GM06990 (cell line): ENCODE data around the gene G0S2.
A peak's percentile ranks its signal among the peaks of the same experiment; 100 is the strongest.

Experiments
- DNase-seq: peaks from one replicate; pipeline ENCODE4 v3.0.0-alpha.2; 2011; ENCODE audit not compliant: insufficient read length; ENCODE audit errors: extremely low read depth
- H3K27me3 ChIP-seq: replicated peaks from 2 replicates; pipeline ENCODE4 v1.6.0; 2011; ENCODE audit warnings: low read length; ENCODE audit not compliant: control insufficient read depth, insufficient read depth
- H3K36me3 ChIP-seq: 2 replicates; pipeline ENCODE4 v1.5.1; 2011; ENCODE audit warnings: low read length; ENCODE audit not compliant: control insufficient read depth, insufficient read depth
- H3K4me3 ChIP-seq: replicated peaks from 2 replicates; pipeline ENCODE4 v1.5.1; 2011; ENCODE audit warnings: low read depth, mild to moderate bottlenecking, control low read depth, low read length
- TF ChIP-seq, protein P1 (sequence below): IDR thresholded peaks from 2 replicates; pipeline ENCODE4 v1.5.1; 2011; ENCODE audit warnings: low read length, control low read depth, mild to moderate bottlenecking, inconsistent platforms; ENCODE audit not compliant: insufficient read depth, poor library complexity, severe bottlenecking

G0S2 gene

DNA sequence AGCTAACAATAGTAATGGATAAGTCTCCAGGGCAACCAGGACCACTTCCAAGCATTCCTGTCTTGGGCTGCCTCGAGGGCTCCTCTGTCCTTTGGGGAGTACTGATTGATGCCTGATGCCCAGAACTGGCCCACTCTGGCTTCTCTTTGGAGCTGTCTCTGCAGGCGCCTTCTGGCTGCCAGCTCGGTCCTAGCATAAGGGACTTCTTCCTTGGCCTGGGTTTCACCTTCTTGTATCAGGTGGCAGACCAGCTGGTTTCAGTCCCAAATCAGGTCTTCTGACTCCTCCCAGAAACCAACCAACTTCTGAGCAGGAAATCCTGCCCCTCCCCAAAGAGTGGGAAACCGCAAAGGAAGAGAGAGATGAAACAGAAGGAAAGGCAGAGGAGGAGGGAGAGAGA, 10.6 kb downstream of the G0S2 start:
- no peak overlapping the region for H3K4me3 ChIP-seq
- DNase-seq, result no peak
- TF ChIP-seq, protein P1, sequence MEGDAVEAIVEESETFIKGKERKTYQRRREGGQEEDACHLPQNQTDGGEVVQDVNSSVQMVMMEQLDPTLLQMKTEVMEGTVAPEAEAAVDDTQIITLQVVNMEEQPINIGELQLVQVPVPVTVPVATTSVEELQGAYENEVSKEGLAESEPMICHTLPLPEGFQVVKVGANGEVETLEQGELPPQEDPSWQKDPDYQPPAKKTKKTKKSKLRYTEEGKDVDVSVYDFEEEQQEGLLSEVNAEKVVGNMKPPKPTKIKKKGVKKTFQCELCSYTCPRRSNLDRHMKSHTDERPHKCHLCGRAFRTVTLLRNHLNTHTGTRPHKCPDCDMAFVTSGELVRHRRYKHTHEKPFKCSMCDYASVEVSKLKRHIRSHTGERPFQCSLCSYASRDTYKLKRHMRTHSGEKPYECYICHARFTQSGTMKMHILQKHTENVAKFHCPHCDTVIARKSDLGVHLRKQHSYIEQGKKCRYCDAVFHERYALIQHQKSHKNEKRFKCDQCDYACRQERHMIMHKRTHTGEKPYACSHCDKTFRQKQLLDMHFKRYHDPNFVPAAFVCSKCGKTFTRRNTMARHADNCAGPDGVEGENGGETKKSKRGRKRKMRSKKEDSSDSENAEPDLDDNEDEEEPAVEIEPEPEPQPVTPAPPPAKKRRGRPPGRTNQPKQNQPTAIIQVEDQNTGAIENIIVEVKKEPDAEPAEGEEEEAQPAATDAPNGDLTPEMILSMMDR, result peak; percentile 9
- H3K27me3 ChIP-seq, result no peaks in the 10 kb centered on the region
- no peaks in the 10 kb centered on the region for H3K36me3 ChIP-seq

GRCh38 chr1:209686322-209686721, 11.1 kb downstream of the G0S2 start:
- Histone ChIP-seq H3K27me3 (no peaks in the 10 kb centered on the region), H3K4me3 (no peak overlapping the region), H3K36me3 (no peaks in the 10 kb centered on the region)
- DNase-seq, result no peak
- TF ChIP-seq, protein P1, result no peak

GRCh38 chr1:209688746-209689234, 13.6 kb downstream of the G0S2 start:
- Histone ChIP-seq H3K27me3 (no peaks in the 10 kb centered on the region), H3K4me3 (no peak overlapping the region), H3K36me3 (no peaks in the 10 kb centered on the region)
- TF ChIP-seq, protein P1, result no peak
- DNase-seq, result no peak

GRCh38 chr1:209689477-209689876, 14.3 kb downstream of the G0S2 start:
- no peak for DNase-seq
- TF ChIP-seq, protein P1, result no peak
- no peaks in the 10 kb centered on the region for H3K36me3 ChIP-seq
- no peak overlapping the region for H3K4me3 ChIP-seq
- no peaks in the 10 kb centered on the region for H3K27me3 ChIP-seq

DNA sequence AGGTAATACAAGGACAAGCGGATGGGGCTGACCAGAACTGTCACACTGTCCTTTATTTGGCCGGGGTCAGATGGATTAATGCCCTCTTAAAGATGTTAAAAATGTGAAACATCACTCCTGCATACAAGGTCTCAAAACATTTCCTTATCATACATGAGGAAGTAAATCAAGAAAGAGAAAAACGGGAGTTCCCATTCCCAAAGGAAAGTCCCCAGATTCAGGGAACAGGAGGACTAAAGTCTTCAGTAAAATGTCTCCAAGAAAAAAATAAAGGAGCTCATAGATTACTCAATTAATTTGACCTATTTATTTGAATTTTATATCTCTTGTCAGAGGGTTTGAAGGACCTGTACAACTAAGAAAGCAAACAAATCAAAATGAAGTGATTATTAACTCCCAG, 16.0 kb downstream of the G0S2 start:
- H3K4me3 ChIP-seq, result no peak overlapping the region

More for the DNA sequence above, 16.0 kb downstream of the G0S2 start:
- H3K27me3 ChIP-seq, result no peaks in the 10 kb centered on the region
- DNase-seq, result no peak
- TF ChIP-seq, protein P1, result no peak
- no peaks in the 10 kb centered on the region for H3K36me3 ChIP-seq
